ENCODE measurements around the gene PTPRN2. TPM values are rescaled to one million over a fixed set of nuclear protein-coding genes. Genes with fewer than 3 reads are reported as not detected.

The PTPRN2 gene
- total and polyA plus RNA-seq, 9 of the 15 experiments (the other 6 are each of a cell fraction or from before 2014, with no cell fraction given) = not detected

DNA sequence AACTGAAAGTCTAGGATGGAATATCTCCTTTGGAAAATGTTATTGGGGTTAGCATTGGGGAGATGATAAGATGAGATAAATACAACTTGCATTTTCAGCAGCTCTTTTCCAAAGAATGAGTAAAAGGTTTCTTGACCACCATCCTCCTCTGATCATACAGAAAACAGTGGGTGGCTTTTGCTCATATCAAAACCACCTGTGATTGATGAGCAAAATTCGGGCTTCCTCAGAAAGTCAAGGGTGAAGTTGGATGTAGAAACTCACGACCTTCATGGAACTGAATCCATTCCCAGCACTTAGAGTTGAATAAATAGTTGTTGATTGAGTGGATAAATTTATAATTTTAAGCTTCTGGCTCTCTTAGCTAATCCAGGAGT lies 1092.5 kb downstream of the PTPRN2 start:
- Histone ChIP-seq H3K4me1 (replicated peaks in 1 of 2; ENCODE audit: control insufficient read depth in 2 of 2, insufficient read depth in 2 of 2, low read length in 2 of 2) (peaks cover 0 to 5% of the 10 kb centered on the region in 2 experiments; a peak in 2 of 5 replicates), H3K36me3 (ENCODE audit: control insufficient read depth, insufficient read depth, low read length) (no peaks in the 10 kb centered on the region), H3K9ac (ENCODE audit: insufficient read depth in 1 of 2, low read depth in 2 of 2, low read length in 2 of 2) (no peak overlapping the region), H3K4me3 (no peak overlapping the region), H3K9me3 (replicated peaks; ENCODE audit: control insufficient read depth, insufficient read depth, low read depth, low read length) (no peaks in the 10 kb centered on the region), H4K20me1 (replicated peaks; ENCODE audit: control insufficient read depth, insufficient read depth, low read length) (peaks cover 5% of the 10 kb centered on the region; the same call in 1 of the 2 replicates), H3K79me2 (ENCODE audit: control insufficient read depth, insufficient read depth, low read length) (no peaks in the 10 kb centered on the region), H3K9me1 (ENCODE audit: control insufficient read depth, insufficient read depth, low read length) (no peaks in the 10 kb centered on the region), H3K27ac (ENCODE audit: extremely low read depth, low read depth, low read length) (no peak overlapping the region), H3K4me2 (ENCODE audit: insufficient read depth, low read length) (no peak overlapping the region), H3K27me3 (ENCODE audit: control insufficient read depth in 2 of 2, insufficient read depth in 2 of 2, low read length in 2 of 2) (peaks cover 39 to 67% of the 10 kb centered on the region in 2 experiments; a peak in 4 of 5 replicates), H2AFZ (ENCODE audit: low read depth, low read length) (no peak overlapping the region)
- TF ChIP-seq ZNF311 (CRISPR knock-in tag; IDR thresholded peaks at IDR 0.05) (no peak), HNRNPLL (IDR thresholded peaks at IDR 0.05; ENCODE audit: low read depth, low read length, poor library complexity, severe bottlenecking) (no peak), STAG1 (CRISPR knock-in tag; IDR thresholded peaks at IDR 0.05; ENCODE audit: borderline replicate concordance) (no peak), TFE3 (CRISPR knock-in tag; IDR thresholded peaks at IDR 0.05) (no peak)
- POLR2A ChIA-PET = interaction anchor here (0.9 kb wide), 1 partner anchor 214 kb away, joined by 5 read pairs; no protein-coding TSS in a partner anchor
- no peak for FAIRE-seq
- no peak for DNase-seq (ENCODE audit: extremely low read depth in 1 of 4, low spot score in 3 of 4)
- intact Hi-C loops (cut with micrococcal nuclease) (no loop called here), in situ Hi-C loops (cut with MboI) (no loop called here)
- CTCF ChIA-PET (ENCODE audit: low intra/inter-chr PET ratio) = no interaction called here
- WGBS (ENCODE audit: insufficient coverage, low coverage, missing lambda C conversion rate) = 0% methylated on average over 2 of the region's 2 CpGs
- ATAC-seq = no peak
- no TSS peak for BruUV-seq (replicated peaks)
